RWPE2 (cell line): ENCODE results near the gene ITPKB.

Source experiments
- ATAC-seq: fragments of 200-7000 bp; cut with Tn5 transposase; 3 replicates; pipeline ENCODE4 v1.9.1; 2021; ENCODE audit warnings: low read depth
- DNase-seq: peaks from one replicate; pipeline ENCODE4 v3.0.0-alpha.2; 2020; ENCODE audit warnings: low spot score
- H3K27ac ChIP-seq: fragments of 450-650 bp; 2 replicates; pipeline ENCODE4 v1.5.1; 2017; ENCODE audit warnings: mild to moderate bottlenecking; ENCODE audit not compliant: poor library complexity, severe bottlenecking
- H3K27me3 ChIP-seq: fragments of 250-450 bp; sonication (Bioruptor Pico); 2 replicates; pipeline ENCODE4 v1.5.1; 2021; ENCODE audit warnings: mild to moderate bottlenecking, moderate library complexity; ENCODE audit not compliant: insufficient read depth, poor library complexity, severe bottlenecking
- H3K36me3 ChIP-seq: fragments of 250-450 bp; sonication (Bioruptor Pico); 2 replicates; pipeline ENCODE4 v1.5.1; 2020; ENCODE audit warnings: low read depth, mild to moderate bottlenecking, moderate library complexity
- H3K4me1 ChIP-seq: fragments of 250-450 bp; sonication (Bioruptor Pico); 2 replicates; pipeline ENCODE4 v1.5.1; 2021; ENCODE audit warnings: mild to moderate bottlenecking, moderate library complexity; ENCODE audit not compliant: insufficient read depth, poor library complexity, severe bottlenecking
- H3K4me3 ChIP-seq: fragments of 250-450 bp; sonication (Bioruptor Pico); 2 replicates; pipeline ENCODE4 v1.5.1; 2021; ENCODE audit warnings: mild to moderate bottlenecking, moderate library complexity; ENCODE audit not compliant: severe bottlenecking
- H3K9me3 ChIP-seq: fragments of 250-450 bp; sonication (Bioruptor Pico); 2 replicates; pipeline ENCODE4 v1.5.1; 2021; ENCODE audit warnings: mild to moderate bottlenecking, moderate library complexity; ENCODE audit not compliant: severe bottlenecking
- TF ChIP-seq, protein P1 (sequence below): fragments of 450-650 bp; IDR thresholded peaks from one replicate; pipeline ENCODE4 v1.5.1; 2017; ENCODE audit warnings: mild to moderate bottlenecking, moderate library complexity; ENCODE audit not compliant: poor library complexity, severe bottlenecking

ITPKB gene

DNA sequence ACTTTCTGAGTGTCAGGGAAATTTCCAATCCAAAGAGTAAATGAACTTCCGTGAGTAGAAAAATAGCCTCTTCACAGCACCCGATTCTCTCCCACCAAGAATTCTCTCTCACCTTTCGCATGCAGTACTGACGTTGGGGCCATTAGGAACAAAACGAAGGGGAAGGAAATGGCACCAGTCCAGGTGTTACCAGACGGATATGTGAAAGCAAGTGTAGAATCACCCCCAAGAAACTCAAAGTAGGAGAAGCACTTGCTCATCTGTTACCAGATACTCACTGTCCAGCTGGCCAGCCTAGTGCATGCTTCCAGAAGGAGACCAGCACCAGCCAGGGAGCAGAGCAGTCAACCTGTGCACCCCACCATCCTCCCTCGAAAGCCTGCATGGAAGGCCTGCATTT lies 55.1 kb downstream of the ITPKB start:
- no peaks in the 10 kb centered on the region for H3K9me3 ChIP-seq
- no peak overlapping the region for H3K4me3 ChIP-seq
- TF ChIP-seq, protein P1, sequence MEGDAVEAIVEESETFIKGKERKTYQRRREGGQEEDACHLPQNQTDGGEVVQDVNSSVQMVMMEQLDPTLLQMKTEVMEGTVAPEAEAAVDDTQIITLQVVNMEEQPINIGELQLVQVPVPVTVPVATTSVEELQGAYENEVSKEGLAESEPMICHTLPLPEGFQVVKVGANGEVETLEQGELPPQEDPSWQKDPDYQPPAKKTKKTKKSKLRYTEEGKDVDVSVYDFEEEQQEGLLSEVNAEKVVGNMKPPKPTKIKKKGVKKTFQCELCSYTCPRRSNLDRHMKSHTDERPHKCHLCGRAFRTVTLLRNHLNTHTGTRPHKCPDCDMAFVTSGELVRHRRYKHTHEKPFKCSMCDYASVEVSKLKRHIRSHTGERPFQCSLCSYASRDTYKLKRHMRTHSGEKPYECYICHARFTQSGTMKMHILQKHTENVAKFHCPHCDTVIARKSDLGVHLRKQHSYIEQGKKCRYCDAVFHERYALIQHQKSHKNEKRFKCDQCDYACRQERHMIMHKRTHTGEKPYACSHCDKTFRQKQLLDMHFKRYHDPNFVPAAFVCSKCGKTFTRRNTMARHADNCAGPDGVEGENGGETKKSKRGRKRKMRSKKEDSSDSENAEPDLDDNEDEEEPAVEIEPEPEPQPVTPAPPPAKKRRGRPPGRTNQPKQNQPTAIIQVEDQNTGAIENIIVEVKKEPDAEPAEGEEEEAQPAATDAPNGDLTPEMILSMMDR: no peak
- ATAC-seq: no peak
- DNase-seq: no peak
- no peaks in the 10 kb centered on the region for H3K4me1 ChIP-seq
- H3K27ac ChIP-seq: no peak overlapping the region
- H3K36me3 ChIP-seq: no peaks in the 10 kb centered on the region
- no peaks in the 10 kb centered on the region for H3K27me3 ChIP-seq

DNA sequence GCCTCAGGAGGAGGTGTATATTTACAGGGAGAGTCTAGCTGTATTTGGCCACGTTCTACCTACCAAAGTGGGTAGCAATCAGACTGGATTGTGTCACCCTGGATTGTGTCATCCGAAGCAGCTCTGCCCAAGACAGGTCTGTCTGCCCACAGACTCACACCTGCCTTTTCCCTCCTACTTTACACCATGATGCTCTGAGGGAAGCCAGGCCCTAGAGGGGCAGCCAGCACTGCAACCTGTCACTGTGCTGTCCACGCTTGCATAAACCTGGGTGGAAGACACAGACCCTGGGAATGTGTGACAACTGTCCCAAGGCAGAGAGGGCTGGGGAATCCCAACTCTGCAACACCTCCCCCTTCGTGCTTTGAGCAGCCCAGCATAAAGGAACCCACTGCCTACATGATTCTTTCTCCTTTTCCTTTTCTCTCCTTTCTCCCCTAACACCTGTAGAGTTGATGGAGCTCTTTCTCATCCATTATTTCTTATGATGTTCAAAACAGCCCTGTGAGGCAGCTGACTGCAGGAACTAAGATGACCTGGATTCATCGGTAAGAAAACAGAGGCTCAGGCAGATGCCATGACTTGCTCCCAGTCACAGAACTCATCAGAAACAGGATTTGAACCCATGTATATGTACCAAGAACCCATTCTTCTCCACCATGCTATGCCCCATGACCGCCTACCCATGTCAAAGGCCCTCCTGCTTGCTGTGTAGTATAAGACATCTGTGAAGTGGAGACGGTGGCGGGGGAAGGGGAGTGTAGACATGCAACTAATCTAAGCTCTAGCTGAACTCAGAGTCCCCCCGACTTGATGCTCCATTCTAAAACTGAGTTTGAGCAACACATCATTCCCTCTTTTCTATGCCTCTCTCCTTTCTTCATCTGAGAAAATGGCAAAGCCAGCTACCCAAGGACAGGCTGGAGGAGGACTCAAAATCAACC lies 55.9 kb downstream of the ITPKB start:
- Histone ChIP-seq H3K27ac (no peak overlapping the region), H3K4me3 (no peak overlapping the region)
- ATAC-seq: no peak

DNA sequence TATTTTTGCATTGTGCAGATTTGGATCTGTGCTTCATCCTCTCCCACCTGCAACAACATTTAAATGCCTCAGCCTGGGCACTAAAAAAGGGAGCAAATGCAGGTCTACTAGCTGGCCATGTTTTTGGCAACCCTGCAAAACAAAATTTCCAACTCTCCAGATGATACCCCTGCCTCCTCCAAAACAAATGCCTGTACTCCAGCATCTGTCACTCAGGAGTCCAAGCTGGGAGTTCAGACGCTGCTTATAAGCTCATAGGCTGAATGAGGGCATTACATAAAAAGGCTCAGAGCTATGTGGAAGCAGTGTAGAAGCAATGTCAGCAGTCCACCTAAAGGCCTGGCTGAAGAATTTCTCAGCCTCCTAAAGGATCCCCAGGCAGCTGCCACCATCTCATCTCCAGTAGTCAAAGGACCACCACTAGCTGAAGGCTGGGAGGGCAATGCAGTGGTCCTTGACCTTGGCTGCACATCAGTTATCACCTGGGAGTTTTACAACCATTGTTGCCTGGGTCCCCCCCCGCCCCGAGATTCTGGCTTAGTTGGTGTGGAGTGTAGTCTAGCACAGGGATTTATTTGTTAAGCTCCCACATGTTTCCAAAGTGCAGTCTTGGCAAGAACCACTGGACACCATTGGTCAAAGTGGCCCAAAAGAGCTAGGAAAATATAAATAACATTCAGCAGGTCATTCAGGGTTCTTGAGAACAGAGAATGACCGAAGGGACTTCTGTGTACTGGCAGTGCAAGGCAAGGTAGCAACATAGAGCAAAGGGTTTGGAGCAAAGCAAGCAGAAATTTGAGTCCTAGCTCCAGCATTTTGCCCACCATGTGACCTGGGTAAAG lies 57.2 kb downstream of the ITPKB start:
- Histone ChIP-seq H3K9me3 (no peaks in the 10 kb centered on the region), H3K27ac (no peak overlapping the region), H3K4me1 (peaks cover 5% of the 10 kb centered on the region), H3K4me3 (no peak overlapping the region), H3K27me3 (no peaks in the 10 kb centered on the region), H3K36me3 (no peaks in the 10 kb centered on the region)
- TF ChIP-seq, protein P1: no peak
- DNase-seq (no peak), ATAC-seq (no peak)

More for the DNA sequence above, 55.9 kb downstream of the ITPKB start:
- no peak for DNase-seq
- no peaks in the 10 kb centered on the region for H3K4me1 ChIP-seq
- H3K36me3 ChIP-seq: no peaks in the 10 kb centered on the region
- no peaks in the 10 kb centered on the region for H3K9me3 ChIP-seq
- TF ChIP-seq, protein P1: no peak
- H3K27me3 ChIP-seq: no peaks in the 10 kb centered on the region

DNA sequence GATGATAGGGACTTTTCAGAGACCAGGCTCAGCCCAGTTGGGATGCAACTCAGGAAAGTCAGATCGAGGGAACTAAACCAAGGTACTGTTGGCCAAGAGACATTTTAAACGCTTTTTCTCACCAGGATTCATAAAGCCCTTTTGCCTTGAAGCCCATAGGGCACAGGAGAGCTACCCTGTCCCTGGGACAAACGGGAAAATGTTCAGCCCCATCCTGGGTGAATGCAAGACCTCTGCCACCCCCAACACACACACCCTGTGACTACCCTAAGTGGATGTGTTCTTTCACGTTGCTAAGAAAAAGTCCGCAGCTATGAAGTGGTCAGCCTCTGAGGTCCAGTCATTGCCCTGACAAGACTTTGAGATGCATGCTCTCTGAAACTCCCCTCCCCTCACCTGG lies 58.4 kb downstream of the ITPKB start:
- Histone ChIP-seq H3K4me1 (peaks cover 8% of the 10 kb centered on the region), H3K27ac (no peak overlapping the region), H3K36me3 (no peaks in the 10 kb centered on the region)

More for the DNA sequence above, 58.4 kb downstream of the ITPKB start:
- Histone ChIP-seq H3K27me3 (no peaks in the 10 kb centered on the region), H3K9me3 (no peaks in the 10 kb centered on the region), H3K4me3 (no peak overlapping the region)
- TF ChIP-seq, protein P1: no peak
- DNase-seq: no peak
- ATAC-seq: no peak
